Neural progenitor cell (in vitro differentiated cells): ENCODE data around the gene AIP.

Experiments used
- EZH2 ChIP-seq: fragments of 200-600 bp; sonication (generic); IDR thresholded peaks from 2 replicates; pipeline ENCODE4 v1.6.1; 2017; ENCODE audit warnings: antibody characterized with exemption, mild to moderate bottlenecking, moderate library complexity
- EZH2phosphoT487 ChIP-seq: fragments of 200-600 bp; sonication (generic); IDR thresholded peaks from 2 replicates; pipeline ENCODE4 v1.6.1; 2017; ENCODE audit warnings: antibody characterized with exemption
- TF ChIP-seq, protein P1 (sequence below): fragments of 200-600 bp; sonication (generic); IDR thresholded peaks from 2 replicates; pipeline ENCODE4 v1.5.1; 2017; ENCODE audit warnings: antibody characterized with exemption, mild to moderate bottlenecking

DNA sequence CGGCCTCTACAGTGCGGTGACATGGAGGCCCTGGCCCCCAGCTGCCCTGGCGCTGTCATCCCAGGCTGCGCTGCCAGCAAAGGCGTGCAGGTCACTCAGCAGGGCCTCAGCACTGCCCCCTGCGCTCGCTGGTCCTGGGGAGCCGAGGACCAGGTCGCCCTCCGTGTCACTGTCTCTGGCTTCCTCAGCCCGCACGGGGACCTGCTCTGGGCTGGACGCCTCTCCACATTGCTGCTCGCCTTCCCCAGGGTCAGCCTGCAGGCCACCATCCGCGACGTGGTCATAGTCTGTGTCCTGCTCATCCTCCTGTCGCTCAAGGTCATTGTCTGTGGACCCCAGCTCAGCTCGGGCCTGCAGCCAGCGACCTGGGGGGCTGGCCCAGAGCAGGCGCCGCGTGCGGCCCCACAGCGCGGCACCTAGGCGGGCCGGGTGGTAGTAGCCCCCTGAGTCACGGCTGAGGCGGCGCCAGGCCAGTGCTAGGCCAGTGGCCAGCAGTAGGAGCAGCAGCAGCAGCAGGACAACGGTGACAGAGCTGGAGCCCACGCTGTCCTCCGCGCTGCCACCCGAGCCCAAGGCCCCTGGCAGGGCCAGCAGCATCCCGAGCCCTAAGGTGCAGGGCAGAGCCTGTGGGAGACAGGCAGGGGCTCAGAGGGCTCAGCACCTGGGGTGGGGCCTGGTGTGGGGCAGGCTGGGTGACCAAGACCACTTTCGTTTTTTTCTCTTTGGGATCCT is 46.9 kb upstream of the AIP start:
- TF ChIP-seq, protein P1, sequence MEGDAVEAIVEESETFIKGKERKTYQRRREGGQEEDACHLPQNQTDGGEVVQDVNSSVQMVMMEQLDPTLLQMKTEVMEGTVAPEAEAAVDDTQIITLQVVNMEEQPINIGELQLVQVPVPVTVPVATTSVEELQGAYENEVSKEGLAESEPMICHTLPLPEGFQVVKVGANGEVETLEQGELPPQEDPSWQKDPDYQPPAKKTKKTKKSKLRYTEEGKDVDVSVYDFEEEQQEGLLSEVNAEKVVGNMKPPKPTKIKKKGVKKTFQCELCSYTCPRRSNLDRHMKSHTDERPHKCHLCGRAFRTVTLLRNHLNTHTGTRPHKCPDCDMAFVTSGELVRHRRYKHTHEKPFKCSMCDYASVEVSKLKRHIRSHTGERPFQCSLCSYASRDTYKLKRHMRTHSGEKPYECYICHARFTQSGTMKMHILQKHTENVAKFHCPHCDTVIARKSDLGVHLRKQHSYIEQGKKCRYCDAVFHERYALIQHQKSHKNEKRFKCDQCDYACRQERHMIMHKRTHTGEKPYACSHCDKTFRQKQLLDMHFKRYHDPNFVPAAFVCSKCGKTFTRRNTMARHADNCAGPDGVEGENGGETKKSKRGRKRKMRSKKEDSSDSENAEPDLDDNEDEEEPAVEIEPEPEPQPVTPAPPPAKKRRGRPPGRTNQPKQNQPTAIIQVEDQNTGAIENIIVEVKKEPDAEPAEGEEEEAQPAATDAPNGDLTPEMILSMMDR, result no peak
- TF ChIP-seq EZH2phosphoT487 (no peak), EZH2 (no peak)
